OCI-LY7 (cell line): ENCODE results near the gene ABCA8. TPM values are rescaled to one million over a fixed set of nuclear protein-coding genes. Genes with fewer than 3 reads are reported as not detected.

ENCODE experiments used
- BruUV-seq: library from RNA; stranded (reverse); fragments of 400-500 nt; replicated peaks from 2 replicates; lab custom pipeline; 2021; lab: Mats Ljungman, UMichigan
- CTCF ChIA-PET: fragments of 300-600 bp; sonication (Branson Sonifier 250); formaldehyde crosslinking; loops from one replicate; lab custom pipeline; 2022; ENCODE audit warnings: antibody characterized with exemption; ENCODE audit not compliant: unreplicated experiment; lab: Charles Lee
- POLR2A ChIA-PET: fragments of 300-600 bp; sonication (Branson Sonifier 250); formaldehyde crosslinking; loops from one replicate; lab custom pipeline; 2022; ENCODE audit warnings: antibody characterized with exemption; lab: Charles Lee
- DNase-seq: peaks from one replicate; pipeline ENCODE4 v3.0.0-alpha.2; 2015; ENCODE audit warnings: low spot score
- H2AFZ ChIP-seq: fragments of 200-600 bp; sonication (generic), shearing (Covaris generic); 2 replicates; pipeline ENCODE4 v1.6.1; 2014; ENCODE audit warnings: mild to moderate bottlenecking, antibody characterized with exemption, low read length, moderate library complexity
- H3K27ac ChIP-seq: fragments of 200-600 bp; sonication (generic); 2 replicates; pipeline ENCODE4 v1.5.1; 2014; ENCODE audit warnings: mixed run types, low read depth, mild to moderate bottlenecking, moderate library complexity, low read length, inconsistent platforms; ENCODE audit not compliant: poor library complexity, severe bottlenecking
- H3K36me3 ChIP-seq: fragments of 200-600 bp; sonication (generic); 2 replicates; pipeline ENCODE4 v1.6.1; 2014; ENCODE audit warnings: mild to moderate bottlenecking, antibody characterized with exemption, low read length, moderate library complexity, mixed read lengths; ENCODE audit not compliant: insufficient read depth
- H3K4me1 ChIP-seq: fragments of 200-600 bp; sonication (generic); 2 replicates; pipeline ENCODE4 v1.5.1; 2014; ENCODE audit warnings: mild to moderate bottlenecking, low read length; ENCODE audit not compliant: insufficient read depth, poor library complexity, severe bottlenecking
- H3K4me2 ChIP-seq: fragments of 200-600 bp; sonication (generic); 2 replicates; pipeline ENCODE4 v1.6.1; 2014; ENCODE audit warnings: mild to moderate bottlenecking, low read length
- H3K4me3 ChIP-seq: fragments of 200-600 bp; sonication (generic); 2 replicates; pipeline ENCODE4 v1.5.1; 2014; ENCODE audit warnings: mild to moderate bottlenecking, low read depth, low read length; ENCODE audit not compliant: poor library complexity, severe bottlenecking
- H3K79me2 ChIP-seq: fragments of 200-600 bp; sonication (generic); 2 replicates; pipeline ENCODE4 v1.6.1; 2016; ENCODE audit warnings: low read depth, mild to moderate bottlenecking, low read length, moderate library complexity, mixed read lengths; ENCODE audit not compliant: insufficient read depth
- H3K9me2 ChIP-seq: fragments of 200-600 bp; sonication (generic); 2 replicates; pipeline ENCODE4 v1.6.1; 2016; ENCODE audit warnings: mild to moderate bottlenecking, low read length, mixed read lengths; ENCODE audit not compliant: insufficient read depth
- H3K9me3 ChIP-seq: fragments of 200-600 bp; sonication (generic); 2 replicates; pipeline ENCODE4 v1.6.1; 2014; ENCODE audit warnings: mild to moderate bottlenecking, mixed run types, low read length, mixed read lengths
- H4K20me1 ChIP-seq: fragments of 200-600 bp; sonication (generic); 2 replicates; pipeline ENCODE4 v1.6.1; 2014; ENCODE audit warnings: mild to moderate bottlenecking, antibody characterized with exemption, low read length, moderate library complexity, mixed read lengths; ENCODE audit not compliant: insufficient read depth
- EZH2phosphoT487 ChIP-seq: fragments of 200-600 bp; sonication (generic); IDR thresholded peaks from 2 replicates; pipeline ENCODE4 v1.6.1; 2018; ENCODE audit warnings: low read depth, borderline replicate concordance, mild to moderate bottlenecking, mixed run types, antibody characterized with exemption, low read length, moderate library complexity, mixed read lengths
- intact Hi-C: fragments of 100-400 bp; cut with micrococcal nuclease; formaldehyde crosslinking; loops from one replicate; pipeline ENCODE4 v1.10.0; 2022; ENCODE audit not compliant: unreplicated experiment
- total RNA-seq, 2 experiments: library from RNA; depleted of rRNA in 1 of 2; stranded (reverse); fragments of >200 nt in 1 of 2; shearing (Covaris generic) in 1 of 2; gene quantifications; 2 replicates each; pipeline ENCODE4 v1.2.3, GENCODE V29; 2014 to 2022
- TF ChIP-seq, protein P1 (sequence below): fragments of 200-600 bp; sonication (generic); conservative IDR thresholded peaks from 2 replicates; pipeline ENCODE4 v1.5.1; 2014; ENCODE audit warnings: mild to moderate bottlenecking, antibody characterized with exemption, low read length, moderate library complexity, mixed read lengths

Gene ABCA8
- total RNA-seq, 2 experiments from 2014 or later, result not detected

DNA sequence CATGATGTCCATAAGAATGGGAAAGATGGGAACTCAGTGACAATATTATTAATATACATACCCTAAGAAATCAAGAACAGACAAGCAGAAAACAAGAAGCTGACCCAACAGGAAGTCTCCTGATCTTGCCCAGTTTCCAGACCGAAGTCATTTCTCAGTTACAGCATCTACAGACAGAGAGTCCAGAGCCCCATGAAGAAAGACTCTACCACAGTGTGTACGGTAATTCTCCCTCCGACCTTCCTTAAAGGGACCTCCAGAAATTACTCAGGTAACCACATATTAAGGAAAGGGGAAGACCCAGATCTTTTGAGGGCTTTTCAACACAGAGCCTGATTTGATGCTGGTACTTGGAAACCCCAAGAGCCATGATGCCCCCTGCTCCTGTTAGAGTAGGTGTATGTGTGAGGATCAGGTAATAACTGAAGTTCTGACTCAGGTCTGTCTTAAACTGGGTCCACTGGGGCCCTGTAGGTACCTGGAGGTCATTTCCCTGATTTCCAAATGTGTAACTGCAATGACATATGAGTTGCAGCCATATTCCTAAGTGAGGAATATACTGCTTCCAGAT is 132.4 kb downstream of the ABCA8 start:
- BruUV-seq, result no TSS peak
- H3K36me3 ChIP-seq, result no peaks in the 10 kb centered on the region
- no peak for DNase-seq
- no peak overlapping the region for H3K27ac ChIP-seq
- intact Hi-C loops, result no loop called here
- H3K9me2 ChIP-seq, result no peaks in the 10 kb centered on the region
- no peaks in the 10 kb centered on the region for H3K79me2 ChIP-seq
- no peak overlapping the region for H2AFZ ChIP-seq
- CTCF ChIA-PET, result no interaction called here
- POLR2A ChIA-PET, result no interaction called here
- H3K4me3 ChIP-seq, result no peak overlapping the region
- H3K4me2 ChIP-seq, result no peak overlapping the region
- H4K20me1 ChIP-seq, result no peaks in the 10 kb centered on the region
- no peaks in the 10 kb centered on the region for H3K9me3 ChIP-seq
- TF ChIP-seq, protein P1, sequence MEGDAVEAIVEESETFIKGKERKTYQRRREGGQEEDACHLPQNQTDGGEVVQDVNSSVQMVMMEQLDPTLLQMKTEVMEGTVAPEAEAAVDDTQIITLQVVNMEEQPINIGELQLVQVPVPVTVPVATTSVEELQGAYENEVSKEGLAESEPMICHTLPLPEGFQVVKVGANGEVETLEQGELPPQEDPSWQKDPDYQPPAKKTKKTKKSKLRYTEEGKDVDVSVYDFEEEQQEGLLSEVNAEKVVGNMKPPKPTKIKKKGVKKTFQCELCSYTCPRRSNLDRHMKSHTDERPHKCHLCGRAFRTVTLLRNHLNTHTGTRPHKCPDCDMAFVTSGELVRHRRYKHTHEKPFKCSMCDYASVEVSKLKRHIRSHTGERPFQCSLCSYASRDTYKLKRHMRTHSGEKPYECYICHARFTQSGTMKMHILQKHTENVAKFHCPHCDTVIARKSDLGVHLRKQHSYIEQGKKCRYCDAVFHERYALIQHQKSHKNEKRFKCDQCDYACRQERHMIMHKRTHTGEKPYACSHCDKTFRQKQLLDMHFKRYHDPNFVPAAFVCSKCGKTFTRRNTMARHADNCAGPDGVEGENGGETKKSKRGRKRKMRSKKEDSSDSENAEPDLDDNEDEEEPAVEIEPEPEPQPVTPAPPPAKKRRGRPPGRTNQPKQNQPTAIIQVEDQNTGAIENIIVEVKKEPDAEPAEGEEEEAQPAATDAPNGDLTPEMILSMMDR, result no peak
- TF ChIP-seq EZH2phosphoT487, result no peak
- H3K4me1 ChIP-seq, result no peaks in the 10 kb centered on the region

DNA sequence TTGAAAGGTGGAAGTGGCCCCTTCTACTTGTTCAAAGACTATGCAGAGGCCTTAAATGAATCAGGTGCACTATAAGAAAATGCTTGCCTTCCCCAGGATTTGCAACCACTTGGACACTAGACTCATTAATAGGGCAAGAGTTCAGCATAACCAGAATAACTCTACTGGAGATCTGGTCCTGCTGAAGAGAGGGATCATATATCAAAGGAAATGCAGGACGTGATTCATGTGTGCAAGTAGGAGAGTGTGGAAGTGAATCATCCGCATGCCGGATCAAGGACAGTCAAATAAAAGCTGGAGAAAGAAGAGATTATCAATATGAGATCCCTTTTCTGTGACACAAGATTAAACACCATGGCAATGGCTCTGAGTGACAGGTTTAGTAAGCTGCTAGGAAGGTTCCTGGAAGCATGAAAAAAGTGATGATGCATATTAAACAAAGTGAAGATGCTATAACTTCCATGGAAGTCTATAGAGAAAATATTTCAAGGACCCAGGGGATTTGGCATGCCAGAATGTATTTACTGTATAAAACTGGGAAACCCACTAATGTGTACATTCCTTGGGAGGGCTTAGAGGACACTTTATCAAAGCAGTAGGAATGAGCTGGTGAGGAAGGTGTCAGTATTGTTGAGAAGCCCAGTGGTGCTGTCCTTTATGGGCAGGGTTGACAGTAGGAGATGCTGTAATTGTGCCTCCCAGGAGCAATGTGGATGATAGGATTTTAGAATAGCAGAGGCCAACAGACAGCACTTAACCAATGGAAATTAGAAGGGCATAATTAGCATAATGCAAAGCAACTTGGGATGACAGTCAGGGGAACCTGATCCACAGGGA is 133.1 kb downstream of the ABCA8 start:
- CTCF ChIA-PET, result no interaction called here
- Histone ChIP-seq H3K27ac (no peak overlapping the region), H3K36me3 (no peaks in the 10 kb centered on the region), H3K9me3 (no peaks in the 10 kb centered on the region), H3K4me2 (no peak overlapping the region), H2AFZ (no peak overlapping the region), H3K4me3 (no peak overlapping the region), H4K20me1 (no peaks in the 10 kb centered on the region), H3K9me2 (no peaks in the 10 kb centered on the region), H3K4me1 (no peaks in the 10 kb centered on the region), H3K79me2 (no peaks in the 10 kb centered on the region)
- POLR2A ChIA-PET, result no interaction called here
- no peak for TF ChIP-seq EZH2phosphoT487
- TF ChIP-seq, protein P1, result no peak
- intact Hi-C loops, result no loop called here
- no peak for DNase-seq
- no TSS peak for BruUV-seq
